Ishikawa (cell line): ENCODE measurements around the gene GPR78.

Experiments
- CEBPB ChIP-seq: IDR thresholded peaks from 2 replicates; pipeline ENCODE4 v1.6.1; 2012
- EP300 ChIP-seq: IDR thresholded peaks from 2 replicates; pipeline ENCODE4 v1.6.1; 2012; ENCODE audit warnings: borderline replicate concordance
- NFIC ChIP-seq: IDR thresholded peaks from 2 replicates; pipeline ENCODE4 v1.6.1; 2012
- RAD21 ChIP-seq: IDR thresholded peaks from 2 replicates; pipeline ENCODE4 v1.6.1; 2012; ENCODE audit warnings: low read depth

DNA sequence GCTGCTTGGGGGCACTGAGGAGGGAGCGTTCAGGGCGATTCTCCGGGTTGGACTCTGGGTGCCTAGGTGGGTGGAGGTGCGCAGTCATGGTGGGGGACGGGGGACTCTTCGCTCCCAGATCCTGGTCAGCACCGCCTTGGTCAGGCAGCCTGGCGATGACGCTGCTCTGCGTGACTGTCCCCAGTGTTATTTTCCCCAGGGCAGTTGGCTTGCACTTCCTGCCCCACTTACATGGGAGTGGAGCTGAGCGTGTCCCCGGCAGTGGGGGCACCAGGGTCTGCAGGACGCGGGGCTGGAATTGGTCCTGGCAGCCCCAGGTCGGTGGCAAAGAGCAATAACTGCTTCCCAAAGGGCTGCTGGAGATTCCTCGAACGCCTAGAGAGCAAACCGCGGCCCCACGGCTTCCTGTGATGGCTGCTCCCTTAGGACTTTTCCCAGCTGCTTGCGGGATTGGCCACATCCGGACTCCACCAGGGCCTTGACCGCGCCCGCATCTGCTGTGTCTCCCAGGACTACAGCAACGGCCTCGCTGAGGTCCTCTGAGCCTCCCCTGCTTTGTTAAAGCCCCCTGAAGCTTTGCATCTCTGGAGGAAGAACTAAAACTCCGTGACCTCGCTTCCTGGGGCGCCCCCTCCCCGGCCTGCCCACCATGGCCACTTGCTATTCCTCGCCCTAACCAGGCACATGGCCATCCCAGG is 35.3 kb upstream of the GPR78 start:
- TF ChIP-seq CEBPB (no peak), RAD21 (no peak), EP300 (no peak), NFIC (no peak)
